Endothelial cell of umbilical vein (primary cell): ENCODE data around the gene PSPN. TPM values are rescaled to one million over a fixed set of nuclear protein-coding genes. Genes with fewer than 3 reads are reported as not detected.

ENCODE experiments used
- BruUV-seq: library from RNA; stranded (reverse); fragments of 400-500 nt; replicated peaks from 2 replicates; lab custom pipeline; 2021; lab: Mats Ljungman, UMichigan
- CTCF ChIA-PET: fragments of 300-600, 350-600 bp; sonication (Branson Sonifier 250); formaldehyde crosslinking; loops from one replicate; lab custom pipeline; 2021; ENCODE audit warnings: antibody characterized with exemption, inconsistent platforms; lab: Charles Lee
- POLR2A ChIA-PET: fragments of 300-600, 350-600 bp; sonication (Branson Sonifier 250); formaldehyde crosslinking; loops from one replicate; lab custom pipeline; 2021; ENCODE audit warnings: antibody characterized with exemption, inconsistent platforms; lab: Charles Lee
- DNase-seq: peaks from one replicate; pipeline ENCODE4 v3.0.0-alpha.2; 2011; ENCODE audit warnings: low read depth, low spot score
- FAIRE-seq: peaks from 2 replicates; lab custom pipeline; 2011; peaks lifted over from hg19 to GRCh38; lab: Jason Lieb, UNC
- H2AFZ ChIP-seq: 2 replicates; pipeline ENCODE4 v1.6.0; 2012; ENCODE audit warnings: low read depth, low read length, control low read depth, inconsistent platforms
- H3K27ac ChIP-seq: 2 replicates; pipeline ENCODE4 v1.5.1; 2011; ENCODE audit warnings: low read depth, mild to moderate bottlenecking, control low read depth, low read length, moderate library complexity; ENCODE audit not compliant: insufficient read depth
- H3K27me3 ChIP-seq, 2 experiments: 2 replicates each; pipeline versions ENCODE4 v1.6.0 to v1.6.1; 2011; ENCODE audit warnings: low read length in 2 of 2, mixed read lengths in 1 of 2; ENCODE audit not compliant: control insufficient read depth in 2 of 2, insufficient read depth in 2 of 2
- H3K36me3 ChIP-seq, 2 experiments: 2 replicates in 1 of 2; 3 replicates in 1 of 2; pipeline ENCODE4 v1.5.1; 2011; ENCODE audit warnings: low read length in 2 of 2, mild to moderate bottlenecking in 1 of 2, moderate library complexity in 1 of 2; ENCODE audit not compliant: control insufficient read depth in 2 of 2, insufficient read depth in 2 of 2; ENCODE audit errors: extremely low read depth in 1 of 2
- H3K4me1 ChIP-seq: 3 replicates; pipeline ENCODE4 v1.5.1; 2011; ENCODE audit warnings: mild to moderate bottlenecking, low read length; ENCODE audit not compliant: control insufficient read depth, insufficient read depth; ENCODE audit errors: extremely low read depth
- H3K4me2 ChIP-seq: 2 replicates; pipeline ENCODE4 v1.6.1; 2011; ENCODE audit warnings: low read length, control low read depth, mixed read lengths; ENCODE audit not compliant: insufficient read depth
- H3K4me3 ChIP-seq, 3 experiments: fragments of 200-600 bp in 1 of 3; sonication (generic), shearing (Covaris generic) in 1 of 3; replicated peaks in 1 of 3; 2 replicates each; pipeline ENCODE4 v1.5.1; 2011 to 2016; ENCODE audit warnings: control low read depth in 3 of 3, low read length in 3 of 3, mild to moderate bottlenecking in 2 of 3, inconsistent platforms in 1 of 3, low read depth in 1 of 3, moderate library complexity in 1 of 3; ENCODE audit not compliant: insufficient read depth in 1 of 3
- H3K79me2 ChIP-seq: 2 replicates; pipeline ENCODE4 v1.6.0; 2012; ENCODE audit warnings: low read length, inconsistent platforms; ENCODE audit not compliant: control insufficient read depth, insufficient read depth
- H3K9ac ChIP-seq: replicated peaks from 2 replicates; pipeline ENCODE3; 2011; ENCODE audit warnings: low read length, control low read depth; ENCODE audit not compliant: insufficient read depth; ENCODE audit errors: extremely low read depth
- H3K9me1 ChIP-seq: replicated peaks from 3 replicates; pipeline ENCODE4 v1.6.0; 2011; ENCODE audit warnings: mild to moderate bottlenecking, low read length; ENCODE audit not compliant: control insufficient read depth, insufficient read depth; ENCODE audit errors: extremely low read depth
- H3K9me3 ChIP-seq: replicated peaks from 2 replicates; pipeline ENCODE4 v1.5.1; 2012; ENCODE audit warnings: low read length, inconsistent platforms; ENCODE audit not compliant: control insufficient read depth, insufficient read depth
- H4K20me1 ChIP-seq: replicated peaks from 2 replicates; pipeline ENCODE3; 2011; ENCODE audit warnings: mild to moderate bottlenecking, low read length; ENCODE audit not compliant: control insufficient read depth, insufficient read depth; ENCODE audit errors: extremely low read depth
- EZH2 ChIP-seq: IDR thresholded peaks from 2 replicates; pipeline ENCODE4 v1.6.1; 2012; ENCODE audit warnings: borderline replicate concordance, low read depth, mild to moderate bottlenecking, moderate library complexity, low read length, inconsistent platforms; ENCODE audit not compliant: severe bottlenecking
- FOS ChIP-seq: IDR thresholded peaks from 2 replicates; pipeline ENCODE4 v1.6.1; 2011; ENCODE audit warnings: mild to moderate bottlenecking, low read length, moderate library complexity, borderline replicate concordance; ENCODE audit not compliant: insufficient read depth
- GATA2 ChIP-seq: IDR thresholded peaks from 2 replicates; pipeline ENCODE4 v1.7.0; 2011; ENCODE audit warnings: low read depth, mild to moderate bottlenecking, moderate library complexity, mixed read lengths, low read length; ENCODE audit not compliant: insufficient read length, insufficient read depth
- JUN ChIP-seq: IDR thresholded peaks from 2 replicates; pipeline ENCODE4 v1.6.1; 2011; ENCODE audit warnings: borderline replicate concordance, low read depth; ENCODE audit not compliant: insufficient read length, insufficient read depth
- MYC ChIP-seq: IDR thresholded peaks from one replicate; pipeline ENCODE4 v1.6.1; 2011; ENCODE audit warnings: mild to moderate bottlenecking, low read depth, low read length
- POLR2A ChIP-seq: IDR thresholded peaks from 2 replicates; pipeline ENCODE4 v1.6.1; 2012; ENCODE audit warnings: low read depth, mild to moderate bottlenecking, control low read depth, low read length
- POLR2AphosphoS5 ChIP-seq: IDR thresholded peaks from 2 replicates; pipeline ENCODE4 v1.6.1; 2012; ENCODE audit warnings: low read depth, mild to moderate bottlenecking, control low read depth, low read length, moderate library complexity; ENCODE audit not compliant: insufficient read depth
- dilution Hi-C: fragments of 300-500 bp; cut with MboI; formaldehyde crosslinking; loops from one replicate; pipeline ENCODE4 v1.15.0; 2019; ENCODE audit warnings: low sequenced_read_pairs; ENCODE audit not compliant: extremely low pct_ligation_motif_present
- intact Hi-C: fragments of 100-400 bp; cut with micrococcal nuclease; formaldehyde crosslinking; loops from one replicate; pipeline ENCODE4 v1.10.0; 2022
- polyA plus RNA-seq, 4 experiments: library from polyadenylated mRNA; depleted of rRNA in 3 of 4; stranded (reverse) in 3 of 4; unstranded in 1 of 4; fragments of >200 nt; gene quantifications; 2 replicates each; pipeline versions ENCODE4 v1.2.1 to v1.2.3, GENCODE V29; 2011 to 2012; ENCODE audit warnings: missing spikeins in 1 of 4
- total RNA-seq: library from RNA; stranded (reverse); gene quantifications from 2 replicates; pipeline ENCODE4 v1.2.3, GENCODE V29; 2021
- TF ChIP-seq, protein P1 (sequence below), 2 donors: IDR thresholded peaks; 1 replicate in 1 of 2; 2 replicates in 1 of 2; pipeline ENCODE4 v1.5.1; 2011; ENCODE audit warnings: low read length in 2 of 2, mild to moderate bottlenecking in 2 of 2, moderate library complexity in 2 of 2, control low read depth in 1 of 2, inconsistent platforms in 1 of 2, low read depth in 1 of 2; ENCODE audit not compliant: insufficient read depth in 1 of 2; ENCODE audit errors: extremely low read depth in 1 of 2
- TF ChIP-seq, protein P2 (sequence below): IDR thresholded peaks from 2 replicates; pipeline ENCODE4 v1.6.1; 2011; ENCODE audit not compliant: insufficient read depth, insufficient read length

The PSPN gene
- total and polyA plus RNA-seq, 2 donors (not counting 3 experiments of a cell fraction or from before 2014, with no cell fraction given): 0.84 to 1.0 TPM

DNA sequence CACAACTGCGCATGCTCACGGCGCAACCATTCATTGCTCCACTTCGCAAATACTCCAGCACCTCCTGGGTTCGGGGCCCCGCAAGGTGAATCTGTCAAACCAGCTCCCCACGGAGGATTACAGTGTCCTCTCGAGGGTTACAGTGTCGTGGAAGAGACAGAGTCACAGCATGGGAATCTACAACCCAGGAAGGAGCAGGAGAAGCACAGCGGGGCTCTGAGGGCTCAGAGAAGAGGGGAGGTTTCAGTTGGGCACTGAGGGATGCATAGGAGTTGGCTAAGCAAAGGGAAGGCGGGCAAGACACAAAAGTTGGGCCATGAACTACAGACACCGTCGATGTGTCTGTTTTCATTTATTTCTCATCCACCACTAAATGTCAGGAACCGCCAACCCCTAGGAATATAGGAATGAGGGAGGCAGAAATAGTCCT lies 18.3 kb upstream of the PSPN start:
- no peak for DNase-seq
- no peaks in the 10 kb centered on the region for H3K9me1 ChIP-seq
- H3K9me3 ChIP-seq: no peaks in the 10 kb centered on the region
- H3K27ac ChIP-seq: peak overlapping the region; percentile 77
- H3K79me2 ChIP-seq: peaks cover 18% of the 10 kb centered on the region
- peaks cover 7% of the 10 kb centered on the region for H3K4me1 ChIP-seq
- H3K4me2 ChIP-seq: peak overlapping the region; percentile 70
- ChIA-PET CTCF (interaction anchor here (1.0 to 2.0 kb wide), 2 partner anchors 9 to 24 kb away, joined by 4 to 6 read pairs; no protein-coding TSS in a partner anchor), POLR2A (no interaction called here)
- H2AFZ ChIP-seq: peak overlapping the region; percentile 96
- H4K20me1 ChIP-seq: no peaks in the 10 kb centered on the region
- dilution Hi-C loops (no loop called here), intact Hi-C loops (loop anchor here (1.0 to 2.0 kb wide), 3 partner anchors 21 to 469 kb away; no protein-coding TSS in a partner anchor)
- BruUV-seq: no TSS peak
- peak overlapping the region in 2 of 3 experiments; percentile 74 to 77 for H3K4me3 ChIP-seq
- no peak for FAIRE-seq
- TF ChIP-seq EZH2 (no peak), GATA2 (no peak), FOS (no peak), JUN (no peak), POLR2AphosphoS5 (no peak), POLR2A (no peak), MYC (no peak)
- TF ChIP-seq, protein P1, sequence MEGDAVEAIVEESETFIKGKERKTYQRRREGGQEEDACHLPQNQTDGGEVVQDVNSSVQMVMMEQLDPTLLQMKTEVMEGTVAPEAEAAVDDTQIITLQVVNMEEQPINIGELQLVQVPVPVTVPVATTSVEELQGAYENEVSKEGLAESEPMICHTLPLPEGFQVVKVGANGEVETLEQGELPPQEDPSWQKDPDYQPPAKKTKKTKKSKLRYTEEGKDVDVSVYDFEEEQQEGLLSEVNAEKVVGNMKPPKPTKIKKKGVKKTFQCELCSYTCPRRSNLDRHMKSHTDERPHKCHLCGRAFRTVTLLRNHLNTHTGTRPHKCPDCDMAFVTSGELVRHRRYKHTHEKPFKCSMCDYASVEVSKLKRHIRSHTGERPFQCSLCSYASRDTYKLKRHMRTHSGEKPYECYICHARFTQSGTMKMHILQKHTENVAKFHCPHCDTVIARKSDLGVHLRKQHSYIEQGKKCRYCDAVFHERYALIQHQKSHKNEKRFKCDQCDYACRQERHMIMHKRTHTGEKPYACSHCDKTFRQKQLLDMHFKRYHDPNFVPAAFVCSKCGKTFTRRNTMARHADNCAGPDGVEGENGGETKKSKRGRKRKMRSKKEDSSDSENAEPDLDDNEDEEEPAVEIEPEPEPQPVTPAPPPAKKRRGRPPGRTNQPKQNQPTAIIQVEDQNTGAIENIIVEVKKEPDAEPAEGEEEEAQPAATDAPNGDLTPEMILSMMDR (IDR thresholded peaks at IDR 0.05; ENCODE audit: extremely low read depth in 1 of 2, insufficient read depth in 1 of 2, low read depth in 1 of 2, low read length in 2 of 2): no peak
- TF ChIP-seq, protein P2, sequence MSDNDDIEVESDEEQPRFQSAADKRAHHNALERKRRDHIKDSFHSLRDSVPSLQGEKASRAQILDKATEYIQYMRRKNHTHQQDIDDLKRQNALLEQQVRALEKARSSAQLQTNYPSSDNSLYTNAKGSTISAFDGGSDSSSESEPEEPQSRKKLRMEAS: no peak
- no peaks in the 10 kb centered on the region for H3K27me3 ChIP-seq
- peak overlapping the region; percentile 84 for H3K9ac ChIP-seq
- peaks cover 0 to 4% of the 10 kb centered on the region in 2 experiments for H3K36me3 ChIP-seq
